Measurements from ENCODE around the gene UGDH. TPM values are rescaled to one million over a fixed set of nuclear protein-coding genes. Genes with fewer than 3 reads are reported as not detected.

UGDH gene
- total and polyA plus RNA-seq, 9 of the 15 experiments (the other 6 are each of a cell fraction or from before 2014, with no cell fraction given): 5.5 to 21.7 (median 16.2) TPM

DNA sequence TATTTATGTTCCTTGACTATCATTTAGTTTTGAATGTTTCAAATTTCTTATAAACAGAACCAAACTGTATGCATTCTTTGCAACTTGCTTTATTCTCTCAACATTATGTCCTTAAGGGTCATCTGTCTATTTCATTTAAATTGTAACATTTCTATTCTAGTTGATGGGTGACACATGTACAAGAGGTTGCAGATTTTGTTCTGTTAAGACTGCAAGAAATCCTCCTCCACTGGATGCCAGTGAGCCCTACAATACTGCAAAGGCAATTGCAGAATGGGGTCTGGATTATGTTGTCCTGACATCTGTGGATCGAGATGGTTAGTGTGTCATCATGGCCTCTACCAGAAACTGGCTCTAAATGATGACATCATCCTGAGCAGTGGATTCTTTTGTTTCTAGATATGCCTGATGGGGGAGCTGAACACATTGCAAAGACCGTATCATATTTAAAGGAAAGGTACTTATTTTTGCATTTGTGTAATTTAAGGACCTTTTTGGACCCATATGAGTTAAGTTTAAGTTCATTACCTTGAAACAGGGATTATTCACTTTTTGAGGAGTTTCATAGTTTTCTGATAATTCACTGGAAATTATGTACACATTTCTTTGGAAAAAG lies 62.2 kb downstream of the UGDH start (continued):
- TF ChIP-seq FOXA3 (CRISPR knock-in tag; conservative IDR thresholded peaks at IDR 0.05 in 1 of 2, IDR thresholded peaks at IDR 0.05 in 1 of 2) (0 out of 4 replicates have a peak, but pooled peaks of 1 of the 2 experiments have one; percentile 5), FOXK2 (conservative IDR thresholded peaks at IDR 0.05 in 1 of 2, IDR thresholded peaks at IDR 0.05 in 1 of 2; ENCODE audit: low read depth in 2 of 2) (peak; percentile 74 to 77), HDAC3 (IDR thresholded peaks at IDR 0.05; ENCODE audit: borderline replicate concordance, partially characterized antibody) (peak; percentile 33), ZKSCAN3 (CRISPR knock-in tag; IDR thresholded peaks at IDR 0.05) (no peak), CEBPG (CRISPR knock-in tag; IDR thresholded peaks at IDR 0.05) (peak; percentile 72), CEBPG (tag; conservative IDR thresholded peaks at IDR 0.05 in 1 of 2, IDR thresholded peaks at IDR 0.05 in 1 of 2) (peak; percentile 51 to 85; a peak in 3 of 4 replicates), MCM7 (IDR thresholded peaks at IDR 0.05) (no peak), MYC (IDR thresholded peaks at IDR 0.05; ENCODE audit: low read depth, low read length) (0 out of 2 replicates have a peak, but pooled peaks have one; percentile 33), MYC (CRISPR knock-in tag; IDR thresholded peaks at IDR 0.05; ENCODE audit: borderline replicate concordance, low read depth) (no peak), MAFK (IDR thresholded peaks at IDR 0.05; ENCODE audit: low read length) (no peak), RCOR1 (IDR thresholded peaks at IDR 0.05; ENCODE audit: borderline replicate concordance in 1 of 2, low read depth in 2 of 2, low read length in 2 of 2) (peak in 1 of 2 experiments; percentile 44; a peak in 1 of 4 replicates), ZNF766 (CRISPR knock-in tag; conservative IDR thresholded peaks at IDR 0.05) (peak; percentile 74), POLR2G (IDR thresholded peaks at IDR 0.05; ENCODE audit: low read depth, low read length) (no peak), SMARCB1 (IDR thresholded peaks at IDR 0.05; ENCODE audit: insufficient read length, low read depth) (no peak), TOE1 (IDR thresholded peaks at IDR 0.05; ENCODE audit: borderline replicate concordance) (no peak), TOE1 (CRISPR knock-in tag; IDR thresholded peaks at IDR 0.05; ENCODE audit: borderline replicate concordance, low read depth) (no peak), JUN (IDR thresholded peaks at IDR 0.05; ENCODE audit: borderline replicate concordance, low read depth, low read length) (peak; percentile 93), JUN (CRISPR knock-in tag; IDR thresholded peaks at IDR 0.05; ENCODE audit: borderline replicate concordance) (no peak), SOX6 (IDR thresholded peaks at IDR 0.05) (peak; percentile 51; the same call in 1 of the 2 replicates), AFF4 (CRISPR knock-in tag; IDR thresholded peaks at IDR 0.05) (no peak)
- TF ChIP-seq, protein P1, sequence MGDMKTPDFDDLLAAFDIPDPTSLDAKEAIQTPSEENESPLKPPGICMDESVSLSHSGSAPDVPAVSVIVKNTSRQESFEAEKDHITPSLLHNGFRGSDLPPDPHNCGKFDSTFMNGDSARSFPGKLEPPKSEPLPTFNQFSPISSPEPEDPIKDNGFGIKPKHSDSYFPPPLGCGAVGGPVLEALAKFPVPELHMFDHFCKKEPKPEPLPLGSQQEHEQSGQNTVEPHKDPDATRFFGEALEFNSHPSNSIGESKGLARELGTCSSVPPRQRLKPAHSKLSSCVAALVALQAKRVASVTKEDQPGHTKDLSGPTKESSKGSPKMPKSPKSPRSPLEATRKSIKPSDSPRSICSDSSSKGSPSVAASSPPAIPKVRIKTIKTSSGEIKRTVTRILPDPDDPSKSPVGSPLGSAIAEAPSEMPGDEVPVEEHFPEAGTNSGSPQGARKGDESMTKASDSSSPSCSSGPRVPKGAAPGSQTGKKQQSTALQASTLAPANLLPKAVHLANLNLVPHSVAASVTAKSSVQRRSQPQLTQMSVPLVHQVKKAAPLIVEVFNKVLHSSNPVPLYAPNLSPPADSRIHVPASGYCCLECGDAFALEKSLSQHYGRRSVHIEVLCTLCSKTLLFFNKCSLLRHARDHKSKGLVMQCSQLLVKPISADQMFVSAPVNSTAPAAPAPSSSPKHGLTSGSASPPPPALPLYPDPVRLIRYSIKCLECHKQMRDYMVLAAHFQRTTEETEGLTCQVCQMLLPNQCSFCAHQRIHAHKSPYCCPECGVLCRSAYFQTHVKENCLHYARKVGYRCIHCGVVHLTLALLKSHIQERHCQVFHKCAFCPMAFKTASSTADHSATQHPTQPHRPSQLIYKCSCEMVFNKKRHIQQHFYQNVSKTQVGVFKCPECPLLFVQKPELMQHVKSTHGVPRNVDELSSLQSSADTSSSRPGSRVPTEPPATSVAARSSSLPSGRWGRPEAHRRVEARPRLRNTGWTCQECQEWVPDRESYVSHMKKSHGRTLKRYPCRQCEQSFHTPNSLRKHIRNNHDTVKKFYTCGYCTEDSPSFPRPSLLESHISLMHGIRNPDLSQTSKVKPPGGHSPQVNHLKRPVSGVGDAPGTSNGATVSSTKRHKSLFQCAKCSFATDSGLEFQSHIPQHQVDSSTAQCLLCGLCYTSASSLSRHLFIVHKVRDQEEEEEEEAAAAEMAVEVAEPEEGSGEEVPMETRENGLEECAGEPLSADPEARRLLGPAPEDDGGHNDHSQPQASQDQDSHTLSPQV (IDR thresholded peaks at IDR 0.05): peak; percentile 79
